GM18867 (cell line): ENCODE measurements around the gene DNAAF2.
"Not testable (repeated sequence)": the region's sequence is repeated elsewhere in the genome, so short reads cannot be mapped to it uniquely, and the experiment has no call there.

ENCODE experiments used
- ATAC-seq: cut with Tn5 transposase; IDR thresholded peaks from one replicate; pipeline ENCODE4 v1.9.1; 2021; ENCODE audit warnings: mild to moderate bottlenecking, moderate library complexity; ENCODE audit not compliant: unreplicated experiment

DNAAF2 gene

GRCh38 chr14:49584981-49585640, 49.9 kb downstream of the DNAAF2 start:
- ATAC-seq = not testable (repeated sequence)

GRCh38 chr14:49584058-49584457, 51.0 kb downstream of the DNAAF2 start:
- ATAC-seq = no peak

- ATAC-seq = no peak
Observed at GRCh38 chr14:49583629-49584028, 51.4 kb downstream of the DNAAF2 start.

GRCh38 chr14:49582113-49582977, 52.7 kb downstream of the DNAAF2 start:
- ATAC-seq = no peak

GRCh38 chr14:49581209-49582112, 53.6 kb downstream of the DNAAF2 start:
- ATAC-seq = no peak

GRCh38 chr14:49579841-49580240, 55.2 kb downstream of the DNAAF2 start:
- ATAC-seq = no peak

- ATAC-seq = no peak
Observed at GRCh38 chr14:49578141-49578540, 56.9 kb downstream of the DNAAF2 start.
